ENCODE measurements around the gene BCL2A1. TPM values are rescaled to one million over a fixed set of nuclear protein-coding genes. Genes with fewer than 3 reads are reported as not detected.
"Not testable (repeated sequence)": the region's sequence is repeated elsewhere in the genome, so short reads cannot be mapped to it uniquely, and the experiment has no call there.

BCL2A1 gene
- total RNA-seq (2021; ENCODE audit: unreplicated experiment): 4.7 TPM
- 0.52 TPM for polyA plus RNA-seq (2012; ENCODE audit: insufficient read length)
- Bru-seq, nascent RNA: percentile 54 among the genes with signal in this experiment
- BruChase-seq, experiment 1, labeled RNA remaining after a 2-hour chase: percentile 43 among the genes with signal in this experiment
- percentile 52 among the genes with signal in this experiment for BruChase-seq, experiment 2, labeled RNA remaining after a 6-hour chase
- long read RNA-seq, partial matches to known transcripts: 2 of 5 reads
- long read RNA-seq, other reads (novel, unspliced or antisense): 1 of 5 reads

GRCh38 chr15:79970624-79971434 lies at the start of gene BCL2A1:
Gene BCL2A1 (minus strand): TSS chr15:79971196. CDS start chr15:79971119, 77 bp downstream.
- TF ChIP-seq CTCF (IDR thresholded peaks at IDR 0.05) (no peak), TCF7L2 (IDR thresholded peaks at IDR 0.05; ENCODE audit: low read depth, low read length) (no peak), POLR2AphosphoS5 (IDR thresholded peaks at IDR 0.05; ENCODE audit: low read depth, low read length) (no peak), SIN3A (IDR thresholded peaks at IDR 0.05; ENCODE audit: borderline replicate concordance, insufficient read depth, low read depth, low read length) (no peak), REST (IDR thresholded peaks at IDR 0.05; ENCODE audit: insufficient read depth in 1 of 2, low read depth in 2 of 2, low read length in 1 of 2) (no peak)
- H3K4me3 ChIP-seq (ENCODE audit: low read depth in 2 of 2, low read length in 2 of 2): peak within 1 kb of the TSS; percentile 23 to 49
- in situ Hi-C loops (cut with HindIII; ENCODE audit: low pct_unique_long_range_greater_than_20kb, low sequenced_read_pairs) (no loop called here), intact Hi-C loops (cut with micrococcal nuclease; ENCODE audit: unreplicated experiment) (no loop called here)
- ChIA-PET CTCF (no interaction called here), POLR2A (interaction anchor here (1.4 kb wide), 1 partner anchor 48 kb away, joined by 8 read pairs; no protein-coding TSS in a partner anchor)
- H3K27me3 ChIP-seq (ENCODE audit: control insufficient read depth, insufficient read depth, low read length): no peaks in the 10 kb centered on the region
- H3K9me3 ChIP-seq (ENCODE audit: control insufficient read depth, insufficient read depth, low read depth, low read length): no peaks in the 10 kb centered on the region
- peak; percentile 70 for ATAC-seq
- TSS peak; percentile 92 for BruUV-seq (replicated peaks)
- H3K27ac ChIP-seq (ENCODE audit: low read length): peak within 1 kb of the TSS; percentile 70
- H3K4me1 ChIP-seq (ENCODE audit: control insufficient read depth, insufficient read depth, low read length): peaks cover 28% of the 10 kb centered on the region
- peak; percentile 93 for DNase-seq (ENCODE audit: low read depth, low spot score)
- H3K36me3 ChIP-seq (ENCODE audit: control insufficient read depth, insufficient read depth, low read length): no peaks in the 10 kb centered on the region

GRCh38 chr15:80020731-80021130 lies 49.7 kb upstream of the BCL2A1 start:
- TF ChIP-seq REST (IDR thresholded peaks at IDR 0.05; ENCODE audit: insufficient read depth in 1 of 2, low read depth in 2 of 2, low read length in 1 of 2): no peak
- TF ChIP-seq TCF7L2 (IDR thresholded peaks at IDR 0.05; ENCODE audit: low read depth, low read length): no peak
- no peak for TF ChIP-seq POLR2AphosphoS5 (IDR thresholded peaks at IDR 0.05; ENCODE audit: low read depth, low read length)
- TF ChIP-seq CTCF (IDR thresholded peaks at IDR 0.05): no peak
- no peak for TF ChIP-seq SIN3A (IDR thresholded peaks at IDR 0.05; ENCODE audit: borderline replicate concordance, insufficient read depth, low read depth, low read length)
- in situ Hi-C loops (cut with HindIII; ENCODE audit: low pct_unique_long_range_greater_than_20kb, low sequenced_read_pairs) (no loop called here), intact Hi-C loops (cut with micrococcal nuclease; ENCODE audit: unreplicated experiment) (no loop called here)
- no TSS peak for BruUV-seq (replicated peaks)
- Histone ChIP-seq H3K4me3 (ENCODE audit: low read depth in 2 of 2, low read length in 2 of 2) (no peak overlapping the region), H3K36me3 (ENCODE audit: control insufficient read depth, insufficient read depth, low read length) (no peaks in the 10 kb centered on the region), H3K9me3 (ENCODE audit: control insufficient read depth, insufficient read depth, low read depth, low read length) (no peaks in the 10 kb centered on the region), H3K4me1 (ENCODE audit: control insufficient read depth, insufficient read depth, low read length) (no peaks in the 10 kb centered on the region), H3K27me3 (ENCODE audit: control insufficient read depth, insufficient read depth, low read length) (no peaks in the 10 kb centered on the region), H3K27ac (ENCODE audit: low read length) (no peak overlapping the region)
- ChIA-PET CTCF (no interaction called here), POLR2A (no interaction called here)
- no peak for DNase-seq (ENCODE audit: low read depth, low spot score)
- ATAC-seq: no peak

GRCh38 chr15:80020149-80020548 lies 49.2 kb upstream of the BCL2A1 start:
- H3K27me3 ChIP-seq (ENCODE audit: control insufficient read depth, insufficient read depth, low read length); in situ Hi-C loops (cut with HindIII; ENCODE audit: low pct_unique_long_range_greater_than_20kb, low sequenced_read_pairs); ATAC-seq; BruUV-seq (replicated peaks); H3K4me3 ChIP-seq (ENCODE audit: low read depth in 2 of 2, low read length in 2 of 2); H3K4me1 ChIP-seq (ENCODE audit: control insufficient read depth, insufficient read depth, low read length); CTCF ChIA-PET; DNase-seq (ENCODE audit: low read depth, low spot score); H3K36me3 ChIP-seq (ENCODE audit: control insufficient read depth, insufficient read depth, low read length); H3K27ac ChIP-seq (ENCODE audit: low read length); H3K9me3 ChIP-seq (ENCODE audit: control insufficient read depth, insufficient read depth, low read depth, low read length); intact Hi-C loops (cut with micrococcal nuclease; ENCODE audit: unreplicated experiment): not testable (repeated sequence)
- POLR2A ChIA-PET: interaction anchor here (0.7 kb wide), 1 partner anchor 14 kb away, joined by 5 read pairs; no protein-coding TSS in a partner anchor
